Skeletal muscle tissue (tissue), 4 donors: ENCODE data around the gene GLI3. TPM values are rescaled to one million over a fixed set of nuclear protein-coding genes. Genes with fewer than 3 reads are reported as not detected.
A peak's percentile ranks its signal among the peaks of the same experiment; 100 is the strongest.

ENCODE experiments used
- H3K27ac ChIP-seq: one replicate; pipeline ENCODE4 v1.7.0; 2013; ENCODE audit warnings: mild to moderate bottlenecking, low read depth, low read length, inconsistent platforms
- H3K27me3 ChIP-seq, 3 donors: one replicate each; pipeline ENCODE4 v1.7.0; 2013; ENCODE audit warnings: low read length in 3 of 3; ENCODE audit not compliant: control insufficient read depth in 3 of 3, insufficient read depth in 3 of 3
- H3K36me3 ChIP-seq, 3 donors: one replicate each; pipeline ENCODE4 v1.7.0; 2013; ENCODE audit warnings: low read length in 3 of 3; ENCODE audit not compliant: control insufficient read depth in 3 of 3, insufficient read depth in 3 of 3
- H3K4me1 ChIP-seq, 3 donors: one replicate each; pipeline ENCODE4 v1.7.0; 2013; ENCODE audit warnings: low read length in 3 of 3, mild to moderate bottlenecking in 3 of 3; ENCODE audit not compliant: control insufficient read depth in 3 of 3, insufficient read depth in 3 of 3
- H3K4me3 ChIP-seq, 3 donors: one replicate each; pipeline ENCODE4 v1.7.0; 2013; ENCODE audit warnings: low read length in 3 of 3
- H3K9ac ChIP-seq, 3 donors: one replicate each; pipeline ENCODE4 v1.7.0; 2013; ENCODE audit warnings: low read length in 3 of 3, mild to moderate bottlenecking in 3 of 3, moderate library complexity in 2 of 3, low read depth in 1 of 3
- H3K9me3 ChIP-seq, 3 donors: one replicate each; pipeline ENCODE4 v1.7.0; 2013; ENCODE audit warnings: low read length in 3 of 3; ENCODE audit not compliant: control insufficient read depth in 3 of 3
- total RNA-seq: library from RNA; depleted of rRNA; stranded (reverse); fragments of >200 nt; gene quantifications from one replicate; pipeline ENCODE4 v1.2.3, GENCODE V29; 2014
- donor health status: Osteomylitis.

GLI3 gene
- total RNA-seq, 1 donor from 2014 or later: 13.6 TPM

- Histone ChIP-seq H3K36me3 (peaks cover 0 to 3% (median 0%) of the 10 kb centered on the region in 3 donors), H3K9me3 (no peaks in the 10 kb centered on the region), H3K4me1 (peaks cover 30 to 46% (median 38%) of the 10 kb centered on the region in 3 donors), H3K4me3 (no peak overlapping the region), H3K27me3 (no peaks in the 10 kb centered on the region), H3K9ac (peak overlapping the region in 1 of 3 donors; percentile 43), H3K27ac (no peak overlapping the region)
Observed at GRCh38 chr7:41979834-41980307, 257.1 kb downstream of the GLI3 start.

GRCh38 chr7:41978858-41979257 lies 258.2 kb downstream of the GLI3 start:
- Histone ChIP-seq H3K4me1 (peaks cover 30 to 46% (median 38%) of the 10 kb centered on the region in 3 donors), H3K27ac (no peak overlapping the region)

GRCh38 chr7:41977661-41978060 lies 259.3 kb downstream of the GLI3 start:
- H3K4me1 ChIP-seq: peaks cover 30 to 46% (median 38%) of the 10 kb centered on the region in 3 donors
- H3K4me3 ChIP-seq: no peak overlapping the region
- no peaks in the 10 kb centered on the region for H3K27me3 ChIP-seq
- H3K9ac ChIP-seq: peak overlapping the region in 1 of 3 donors; percentile 9
- no peaks in the 10 kb centered on the region for H3K9me3 ChIP-seq
- H3K36me3 ChIP-seq: peaks cover 0 to 4% (median 0%) of the 10 kb centered on the region in 3 donors
- H3K27ac ChIP-seq: no peak overlapping the region

More at GRCh38 chr7:41978858-41979257, 258.2 kb downstream of the GLI3 start:
- H3K36me3 ChIP-seq: peaks cover 0 to 3% (median 0%) of the 10 kb centered on the region in 3 donors
- H3K4me3 ChIP-seq: no peak overlapping the region
- no peaks in the 10 kb centered on the region for H3K9me3 ChIP-seq
- no peaks in the 10 kb centered on the region for H3K27me3 ChIP-seq
- no peak overlapping the region for H3K9ac ChIP-seq

- peak overlapping the region; percentile 56 for H3K27ac ChIP-seq
- H3K9ac ChIP-seq: peak overlapping the region in 2 of 3 donors; percentile 9 to 44
- peaks cover 0 to 4% (median 0%) of the 10 kb centered on the region in 3 donors for H3K36me3 ChIP-seq
- peak overlapping the region; percentile 7 to 39 (median 32) for H3K4me3 ChIP-seq
- no peaks in the 10 kb centered on the region for H3K9me3 ChIP-seq
- peaks cover 30 to 41% (median 34%) of the 10 kb centered on the region in 3 donors for H3K4me1 ChIP-seq
- H3K27me3 ChIP-seq: no peaks in the 10 kb centered on the region
Observed at GRCh38 chr7:41977151-41977651, 259.8 kb downstream of the GLI3 start.

- Histone ChIP-seq H3K27ac (peak overlapping the region; percentile 56), H3K4me3 (no peak overlapping the region), H3K27me3 (no peaks in the 10 kb centered on the region), H3K36me3 (peaks cover 0 to 4% (median 0%) of the 10 kb centered on the region in 3 donors), H3K9ac (no peak overlapping the region), H3K9me3 (no peaks in the 10 kb centered on the region), H3K4me1 (peaks cover 24 to 33% (median 26%) of the 10 kb centered on the region in 3 donors)
Observed at GRCh38 chr7:41976411-41976810, 260.6 kb downstream of the GLI3 start.

GRCh38 chr7:41975849-41976248 lies 261.2 kb downstream of the GLI3 start:
- Histone ChIP-seq H3K9me3 (no peaks in the 10 kb centered on the region), H3K27me3 (no peaks in the 10 kb centered on the region), H3K27ac (peak overlapping the region; percentile 56), H3K4me3 (no peak overlapping the region), H3K36me3 (peaks cover 0 to 4% (median 0%) of the 10 kb centered on the region in 3 donors), H3K9ac (no peak overlapping the region), H3K4me1 (peaks cover 22 to 28% (median 24%) of the 10 kb centered on the region in 3 donors)

GRCh38 chr7:41974870-41975557 lies 262.0 kb downstream of the GLI3 start:
- Histone ChIP-seq H3K9ac (no peak overlapping the region), H3K4me1 (peaks cover 17 to 24% (median 19%) of the 10 kb centered on the region in 3 donors), H3K9me3 (no peaks in the 10 kb centered on the region), H3K27me3 (no peaks in the 10 kb centered on the region), H3K27ac (no peak overlapping the region), H3K36me3 (peaks cover 0 to 4% (median 0%) of the 10 kb centered on the region in 3 donors), H3K4me3 (no peak overlapping the region)

- Histone ChIP-seq H3K4me1 (peaks cover 13 to 21% (median 17%) of the 10 kb centered on the region in 3 donors), H3K9me3 (no peaks in the 10 kb centered on the region), H3K9ac (no peak overlapping the region), H3K27ac (no peak overlapping the region), H3K27me3 (no peaks in the 10 kb centered on the region), H3K4me3 (no peak overlapping the region), H3K36me3 (peaks cover 0 to 3% (median 0%) of the 10 kb centered on the region in 3 donors)
Observed at GRCh38 chr7:41973202-41973730, 263.7 kb downstream of the GLI3 start.

GRCh38 chr7:41972776-41973175 lies 264.2 kb downstream of the GLI3 start:
- no peaks in the 10 kb centered on the region for H3K27me3 ChIP-seq
- peaks cover 12 to 16% (median 12%) of the 10 kb centered on the region in 3 donors for H3K4me1 ChIP-seq
- no peaks in the 10 kb centered on the region for H3K9me3 ChIP-seq
- H3K4me3 ChIP-seq: no peak overlapping the region
- no peak overlapping the region for H3K27ac ChIP-seq
- no peak overlapping the region for H3K9ac ChIP-seq
- H3K36me3 ChIP-seq: peaks cover 0 to 1% (median 0%) of the 10 kb centered on the region in 3 donors

- no peak overlapping the region for H3K27ac ChIP-seq
- H3K9ac ChIP-seq: no peak overlapping the region
- H3K36me3 ChIP-seq: peaks cover 0 to 4% (median 0%) of the 10 kb centered on the region in 3 donors
- H3K27me3 ChIP-seq: no peaks in the 10 kb centered on the region
- H3K9me3 ChIP-seq: no peaks in the 10 kb centered on the region
- H3K4me1 ChIP-seq: peaks cover 7 to 12% (median 7%) of the 10 kb centered on the region in 3 donors
- no peak overlapping the region for H3K4me3 ChIP-seq
Observed at GRCh38 chr7:41972270-41972669, 264.7 kb downstream of the GLI3 start.
